Measurements from ENCODE around the gene ISG20L2. TPM values are rescaled to one million over a fixed set of nuclear protein-coding genes. Genes with fewer than 3 reads are reported as not detected.
A peak's percentile ranks its signal among the peaks of the same experiment; 100 is the strongest.

ISG20L2 gene
- total RNA-seq, 1 experiment from 2014 or later = 41.7 TPM

GRCh38 chr1:156726549-156727226, 1.9 kb downstream of the ISG20L2 start:
- ChIA-PET CTCF (interaction anchor here (0.6 to 10.8 kb wide), 42 partner anchors 10 to 225 kb away, joined by 3 to 508 read pairs (median 8); partner anchors contain the start of genes CRABP2, HAPLN2, HDGF and INSRR), POLR2A (interaction anchor here (1.0 to 4.9 kb wide), 14 partner anchors 11 to 133 kb away, joined by 3 to 69 read pairs (median 4); partner anchors contain the start of genes CRABP2, MRPL24 and PRCC), RAD21 (ENCODE audit: low non-redundant PET in 1 of 2, low total read pairs in 2 of 2, uncharacterized antibody in 2 of 2, unreplicated experiment in 2 of 2) (interaction anchor here (0.6 to 3.1 kb wide), 14 partner anchors 14 to 202 kb away, joined by 3 to 67 read pairs (median 5); partner anchors contain the start of genes CRABP2 (in 2 of the 2), NTRK1 (in 2 of the 2) and MRPL24 (in 1 of the 2))
- H3K4me2 ChIP-seq (ENCODE audit: low read length) = peak overlapping the region; percentile 95
- DNase-seq (ENCODE audit: low read depth, low spot score) = peak; percentile 71
- H3K36me3 ChIP-seq (ENCODE audit: control insufficient read depth in 1 of 2, insufficient read depth in 2 of 2, low read length in 2 of 2) = peaks cover 21 to 33% of the 10 kb centered on the region in 2 experiments
- ATAC-seq = peak; percentile 20
- H3K9me3 ChIP-seq (ENCODE audit: control insufficient read depth in 1 of 2, insufficient read depth in 1 of 2, low read depth in 1 of 2, low read length in 2 of 2) = no peaks in the 10 kb centered on the region
- BruUV-seq (replicated peaks) = no TSS peak
- peak overlapping the region; percentile 93 for H3K9ac ChIP-seq (ENCODE audit: low read length)
- peaks cover 74% of the 10 kb centered on the region for H3K79me2 ChIP-seq (ENCODE audit: insufficient read depth, low read length)
- peak overlapping the region; percentile 81 for H3K27ac ChIP-seq (ENCODE audit: low read depth, low read length)
- intact Hi-C loops (cut with micrococcal nuclease) = loop anchor here (1.0 kb wide), 5 partner anchors 37 to 202 kb away; partner anchors contain the start of gene NTRK1
- H3K27me3 ChIP-seq (ENCODE audit: insufficient read depth, low read length) = no peaks in the 10 kb centered on the region
- peaks cover 18% of the 10 kb centered on the region; the same call in 1 of the 2 replicates for H4K20me1 ChIP-seq (ENCODE audit: insufficient read depth)
- no peak for TF ChIP-seq ZNF274 (IDR thresholded peaks at IDR 0.05; ENCODE audit: low read depth, low read length)
- TF ChIP-seq, protein P1, sequence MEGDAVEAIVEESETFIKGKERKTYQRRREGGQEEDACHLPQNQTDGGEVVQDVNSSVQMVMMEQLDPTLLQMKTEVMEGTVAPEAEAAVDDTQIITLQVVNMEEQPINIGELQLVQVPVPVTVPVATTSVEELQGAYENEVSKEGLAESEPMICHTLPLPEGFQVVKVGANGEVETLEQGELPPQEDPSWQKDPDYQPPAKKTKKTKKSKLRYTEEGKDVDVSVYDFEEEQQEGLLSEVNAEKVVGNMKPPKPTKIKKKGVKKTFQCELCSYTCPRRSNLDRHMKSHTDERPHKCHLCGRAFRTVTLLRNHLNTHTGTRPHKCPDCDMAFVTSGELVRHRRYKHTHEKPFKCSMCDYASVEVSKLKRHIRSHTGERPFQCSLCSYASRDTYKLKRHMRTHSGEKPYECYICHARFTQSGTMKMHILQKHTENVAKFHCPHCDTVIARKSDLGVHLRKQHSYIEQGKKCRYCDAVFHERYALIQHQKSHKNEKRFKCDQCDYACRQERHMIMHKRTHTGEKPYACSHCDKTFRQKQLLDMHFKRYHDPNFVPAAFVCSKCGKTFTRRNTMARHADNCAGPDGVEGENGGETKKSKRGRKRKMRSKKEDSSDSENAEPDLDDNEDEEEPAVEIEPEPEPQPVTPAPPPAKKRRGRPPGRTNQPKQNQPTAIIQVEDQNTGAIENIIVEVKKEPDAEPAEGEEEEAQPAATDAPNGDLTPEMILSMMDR (IDR thresholded peaks at IDR 0.05 in 2 of 3, conservative IDR thresholded peaks at IDR 0.05 in 1 of 3; ENCODE audit: borderline replicate concordance in 1 of 3, insufficient read depth in 1 of 3, low read depth in 2 of 3, low read length in 2 of 3) = peak in 2 of 3 experiments; percentile 72 to 76; a peak in 4 of 6 replicates
- H3K9me2 ChIP-seq (ENCODE audit: insufficient read depth) = no peaks in the 10 kb centered on the region
- H2AFZ ChIP-seq (ENCODE audit: low read depth, low read length, poor library complexity, severe bottlenecking) = no peak overlapping the region
- H3K4me3 ChIP-seq (replicated peaks in 1 of 2; ENCODE audit: low read depth in 1 of 2, low read length in 2 of 2) = peak overlapping the region; percentile 92 to 93
- peaks cover 24 to 34% of the 10 kb centered on the region in 2 experiments for H3K4me1 ChIP-seq (ENCODE audit: control insufficient read depth in 1 of 2, insufficient read depth in 2 of 2, low read length in 2 of 2)

Measured in HCT116 (cell line).